Psoas muscle (tissue), 8 donors: ENCODE data around the gene TRPM3. TPM values are rescaled to one million over a fixed set of nuclear protein-coding genes. Genes with fewer than 3 reads are reported as not detected.
"Not testable (repeated sequence)": the region's sequence is repeated elsewhere in the genome, so short reads cannot be mapped to it uniquely, and the experiment has no call there.

Experiments
- ATAC-seq, 4 donors: fragments of 200-7000 bp; cut with Tn5 transposase; one replicate each; pipeline ENCODE4 v1.9.1; 2020; ENCODE audit warnings: moderate library complexity in 3 of 4, mild to moderate bottlenecking in 2 of 4
- DNase-seq, 2 donors: peaks; one replicate each; pipeline ENCODE4 v3.0.0-alpha.2; 2020
- H3K27ac ChIP-seq: fragments of 200-600 bp; one replicate; pipeline ENCODE4 v1.8.0; 2022
- H3K27me3 ChIP-seq, 3 donors: fragments of 200-600 bp in 1 of 3; one replicate each; pipeline versions ENCODE4 v1.6.1 to v1.8.0; 2013 to 2022; ENCODE audit warnings: low read length in 2 of 3, mild to moderate bottlenecking in 2 of 3, moderate library complexity in 1 of 3; ENCODE audit not compliant: insufficient read depth in 3 of 3
- H3K36me3 ChIP-seq, 2 donors: fragments of 200-600 bp in 1 of 2; one replicate each; pipeline versions ENCODE4 v1.6.1 to v1.8.0; 2013 to 2022; ENCODE audit warnings: low read depth in 1 of 2, mild to moderate bottlenecking in 1 of 2, moderate library complexity in 1 of 2; ENCODE audit not compliant: insufficient read depth in 1 of 2
- H3K4me1 ChIP-seq: fragments of 200-600 bp; one replicate; pipeline ENCODE4 v1.8.0; 2022
- H3K4me3 ChIP-seq: fragments of 200-600 bp; one replicate; pipeline ENCODE4 v1.8.0; 2022; ENCODE audit warnings: mild to moderate bottlenecking
- H3K9me3 ChIP-seq: fragments of 200-600 bp; one replicate; pipeline ENCODE4 v1.8.0; 2022
- CTCF ChIP-seq: fragments of 200-600 bp; IDR thresholded peaks from one replicate; pipeline ENCODE4 v1.8.0; 2022; ENCODE audit warnings: antibody characterized with exemption
- WGBS, 3 donors: extraction: QIAGEN DNeasy Blood & Tissue Kit; methylation state at CpG; one replicate each; pipeline versions ENCODE4 v1.1.6 to v1.1.7; 2013; 5-methylcytosine and 5-hydroxymethylcytosine counted together
- intact Hi-C, 2 donors: fragments of 100-400 bp; cut with DNase I; formaldehyde crosslinking; loops; one replicate each; pipeline versions ENCODE4 v1.11.0 to v1.14.2; 2022
- polyA plus RNA-seq, 3 donors: library from polyadenylated mRNA; stranded (reverse); fragments of 200-250 nt; gene quantifications; one replicate each; pipeline ENCODE4 v1.2.3, GENCODE V29; 2013
- total RNA-seq, 4 donors: library from RNA; stranded (reverse); fragmentation: NEBNext Ultra II Directional in 2 of 4; extraction: Animal tissue kit (Norgen Biotek cat#: 25700) in 2 of 4; gene quantifications; one replicate each; pipeline versions ENCODE4 v1.2.1 to v1.2.4, GENCODE V29; 2021 to 2023
- donor health status: healthy with polysubstance abuse.
- donor health status: DM: no; HTN: no; CAD: no; lungs with moderate emphysema.
- donor health status: Bipolar disorder and iron deficiency.
- donor health status: healthy.
- donor health status: DM: yes; HTN: yes; CAD: no.
- donor health status: DM: no; HTN: no; CAD: no.
- donor health status: DM: no; HTN: no; CAD: no.
- donor health status: DM: yes; HTN: yes; CAD: no.

The TRPM3 gene
- total and polyA plus RNA-seq, 7 donors, result 0.01 to 0.16 (median 0.06) TPM; not detected in 3

- H3K27ac ChIP-seq, result no peak overlapping the region
- no peaks in the 10 kb centered on the region for H3K36me3 ChIP-seq
- WGBS, 3 donors, result 51 to 64% (median 52%) methylated on average over 3 of the region's 3 CpGs
- intact Hi-C loops, result no loop called here
- H3K27me3 ChIP-seq, result no peaks in the 10 kb centered on the region
- no peak overlapping the region for H3K4me3 ChIP-seq
- ATAC-seq, result no peak
- no peak for TF ChIP-seq CTCF
- no peaks in the 10 kb centered on the region for H3K4me1 ChIP-seq
- no peaks in the 10 kb centered on the region for H3K9me3 ChIP-seq
- DNase-seq, result no peak
These were observed 485.6 kb downstream of the TRPM3 start for GRCh38 chr9:70635790-70636189.

- no peak for DNase-seq
- WGBS, 3 donors, result 89 to 92% (median 92%) methylated on average over 4 of the region's 4 CpGs
- Histone ChIP-seq H3K9me3 (no peaks in the 10 kb centered on the region), H3K27me3 (no peaks in the 10 kb centered on the region), H3K4me1 (no peaks in the 10 kb centered on the region), H3K4me3 (no peak overlapping the region), H3K27ac (no peak overlapping the region), H3K36me3 (no peaks in the 10 kb centered on the region)
- intact Hi-C loops, result no loop called here
- no peak for ATAC-seq
- no peak for TF ChIP-seq CTCF
These were observed 486.7 kb downstream of the TRPM3 start for GRCh38 chr9:70634696-70635095.

- no peaks in the 10 kb centered on the region for H3K4me1 ChIP-seq
- no peak overlapping the region for H3K4me3 ChIP-seq
- no peak for TF ChIP-seq CTCF
- H3K27me3 ChIP-seq, result no peaks in the 10 kb centered on the region
- H3K9me3 ChIP-seq, result no peaks in the 10 kb centered on the region
- DNase-seq, result no peak
- ATAC-seq, result no peak
- H3K27ac ChIP-seq, result no peak overlapping the region
- intact Hi-C loops, result no loop called here
- no peaks in the 10 kb centered on the region for H3K36me3 ChIP-seq
- 80 to 86% (median 84%) methylated on average over 3 of the region's 3 CpGs for WGBS, 3 donors
These were observed 490.4 kb downstream of the TRPM3 start for GRCh38 chr9:70630971-70631370.

- 56 to 73% (median 56%) methylated on average over 13 to 15 of the region's 15 CpGs for WGBS, 3 donors
- H3K4me1 ChIP-seq, H3K4me3 ChIP-seq, ATAC-seq, H3K9me3 ChIP-seq, intact Hi-C loops, DNase-seq, H3K27me3 ChIP-seq, H3K27ac ChIP-seq, H3K36me3 ChIP-seq: not testable (repeated sequence)
These were observed 492.2 kb downstream of the TRPM3 start for GRCh38 chr9:70629080-70629685.

- Histone ChIP-seq H3K4me1 (no peaks in the 10 kb centered on the region), H3K27me3 (no peaks in the 10 kb centered on the region), H3K27ac (no peak overlapping the region), H3K9me3 (no peaks in the 10 kb centered on the region), H3K4me3 (no peak overlapping the region), H3K36me3 (no peaks in the 10 kb centered on the region)
- intact Hi-C loops, result no loop called here
- ATAC-seq (no peak), DNase-seq (no peak)
- TF ChIP-seq CTCF, result no peak
- 80 to 83% (median 80%) methylated on average over 13 of the region's 13 CpGs for WGBS, 3 donors
These were observed 496.3 kb downstream of the TRPM3 start for GRCh38 chr9:70625078-70625477.
